GM19025 (cell line): ENCODE results near the gene TMEM218.

Experiments used
- ATAC-seq: cut with Tn5 transposase; IDR thresholded peaks from one replicate; pipeline ENCODE4 v1.9.1; 2021; ENCODE audit warnings: mild to moderate bottlenecking, low read depth, moderate library complexity; ENCODE audit not compliant: unreplicated experiment

The TMEM218 gene

DNA sequence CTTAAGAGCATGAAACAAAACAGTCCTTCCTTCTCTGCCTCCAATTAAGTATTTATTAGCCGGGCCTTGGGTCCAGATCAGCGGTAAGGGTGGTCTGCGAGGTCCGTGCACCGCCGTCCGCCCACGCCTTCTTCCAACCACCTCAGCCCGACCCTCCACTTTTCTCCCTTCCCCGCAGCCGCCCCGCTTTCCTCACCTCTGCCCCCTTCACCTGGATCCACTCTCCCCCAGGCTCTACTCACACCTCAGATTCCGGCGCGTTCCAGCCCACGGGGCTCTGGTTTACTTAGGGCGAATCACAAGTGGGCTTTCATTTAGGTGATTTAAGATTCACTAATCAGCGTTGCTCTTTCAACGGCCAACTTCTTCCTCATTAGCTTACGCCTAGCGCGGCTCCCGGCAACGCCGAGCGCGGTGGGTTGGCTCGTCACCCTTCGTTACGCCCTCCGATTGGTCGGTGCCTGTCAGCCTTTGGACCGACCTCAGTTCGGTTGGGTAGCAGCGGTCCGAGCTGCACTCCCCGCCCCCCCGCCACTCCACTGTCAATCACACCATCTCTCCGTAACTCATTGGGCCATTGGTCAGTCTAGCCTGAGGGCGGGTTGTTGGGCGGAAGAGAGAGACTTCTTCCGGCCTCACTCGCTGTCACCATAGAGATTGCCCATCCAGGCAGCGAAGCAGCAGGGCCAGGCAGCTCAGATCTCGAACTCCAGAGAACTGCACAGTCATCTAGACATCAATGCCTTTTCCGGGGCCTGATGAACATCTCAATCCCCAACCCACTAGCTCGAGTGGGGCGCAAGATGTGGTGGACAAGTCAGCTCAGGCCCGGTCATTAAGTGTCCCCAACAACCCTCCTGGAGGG lies at the start of gene TMEM218:
TMEM218 (minus strand) TSS at position 284 of the 865 bp plus-strand sequence. CDS start 9,385 bp downstream, outside the sequence.
- peak; percentile 98 for ATAC-seq

GRCh38 chr11:125157953-125158680 lies 46.7 kb upstream of the TMEM218 start:
- ATAC-seq, result no peak

DNA sequence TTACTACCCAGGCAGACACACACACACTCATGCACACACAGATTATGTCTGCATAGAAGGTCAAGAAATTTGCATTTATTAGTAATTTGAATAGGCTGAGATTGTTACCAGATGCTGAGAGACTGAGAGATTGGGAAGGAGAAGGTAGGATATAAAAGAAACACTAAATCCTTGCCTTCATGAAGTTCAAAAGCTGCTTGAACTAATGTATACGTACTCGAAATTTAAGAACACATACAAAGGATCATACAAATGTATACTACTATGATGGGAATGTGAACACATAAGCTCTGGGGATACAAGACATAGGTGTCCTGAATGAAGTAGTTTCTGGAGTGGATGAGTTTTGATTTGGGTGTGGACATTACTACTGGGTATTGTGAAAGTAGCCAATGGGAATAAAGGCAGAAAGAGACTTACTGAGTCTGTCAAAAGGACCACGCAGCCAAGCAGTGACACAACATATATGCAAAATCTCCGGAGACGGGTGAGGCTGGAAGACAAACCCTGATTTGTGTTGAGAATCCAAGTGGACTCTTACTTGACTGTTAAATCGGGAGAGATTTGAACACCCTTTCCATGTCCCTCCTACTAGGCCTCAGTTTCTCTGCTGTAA lies 45.8 kb upstream of the TMEM218 start:
- ATAC-seq, result no peak

GRCh38 chr11:125156346-125157117 lies 45.1 kb upstream of the TMEM218 start:
- no peak for ATAC-seq

DNA sequence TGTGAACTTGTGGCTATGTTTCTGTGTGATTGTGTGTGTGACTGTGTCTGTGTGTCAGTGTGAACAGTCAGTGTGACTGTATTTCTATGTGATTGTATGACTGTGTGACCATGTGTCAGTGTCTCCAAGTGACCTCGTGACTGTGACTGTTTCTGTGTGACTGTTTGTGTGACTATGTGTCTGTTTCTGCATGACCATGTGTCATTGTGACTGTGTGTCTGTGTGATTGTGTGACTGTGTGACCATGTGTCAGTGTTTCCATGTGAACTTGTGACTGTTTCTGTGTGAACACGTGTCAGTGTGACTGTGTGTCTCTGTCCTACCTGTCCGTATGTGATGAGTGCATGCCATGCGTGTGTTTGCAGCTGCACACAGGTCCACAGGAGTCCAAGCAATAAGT lies 44.3 kb upstream of the TMEM218 start:
- no peak for ATAC-seq

DNA sequence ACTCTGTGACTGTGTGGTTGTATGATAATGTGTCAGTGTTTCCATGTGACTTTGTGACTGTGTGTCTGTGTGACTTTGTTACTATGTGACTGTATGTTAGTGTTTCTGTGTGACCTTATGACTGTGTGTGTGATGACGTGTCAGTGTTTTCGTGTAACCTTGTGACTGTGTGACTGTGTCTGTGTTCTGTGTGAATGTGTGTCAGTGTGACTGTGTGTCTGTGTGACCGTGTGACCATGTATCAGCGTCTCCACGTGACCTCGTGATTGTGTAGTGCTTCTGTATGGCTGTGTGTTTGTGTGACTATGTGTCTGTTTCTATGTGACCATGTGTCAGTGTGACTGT lies 43.6 kb upstream of the TMEM218 start:
- no peak for ATAC-seq

DNA sequence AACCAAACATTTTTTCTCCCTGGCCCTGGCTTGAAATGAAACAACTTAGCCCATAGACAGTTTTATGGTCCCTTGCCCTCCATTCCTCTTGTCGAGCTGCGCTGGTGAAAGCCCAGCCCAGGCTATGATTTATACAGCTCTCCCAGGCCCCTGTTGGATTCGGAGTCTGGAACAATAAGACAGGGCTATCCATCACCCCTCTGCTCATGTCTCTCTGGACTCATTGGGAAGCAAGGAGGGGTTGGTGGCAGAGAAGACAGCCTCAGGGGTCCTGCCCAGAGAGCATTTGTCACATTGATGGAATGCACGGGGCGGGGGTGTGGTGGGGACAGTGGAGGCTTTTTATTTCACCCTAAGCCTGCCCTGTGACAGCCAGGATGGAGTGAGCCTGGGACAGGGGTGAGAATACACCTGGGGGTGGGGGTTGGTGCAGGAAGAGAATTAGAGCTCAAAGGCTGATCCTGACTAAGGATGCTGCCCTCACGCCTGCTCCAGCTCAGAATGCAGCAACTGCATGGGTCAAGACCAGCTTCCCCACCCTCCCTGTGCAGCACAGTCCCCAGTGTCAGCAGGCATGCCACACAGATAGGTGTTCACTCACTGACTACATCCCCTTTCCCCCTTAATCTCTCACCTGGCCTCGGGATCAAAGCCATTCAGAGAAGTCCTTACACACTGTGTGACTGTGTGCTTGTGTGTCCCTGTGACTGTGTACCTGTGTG lies 43.1 kb upstream of the TMEM218 start:
- ATAC-seq, result no peak

DNA sequence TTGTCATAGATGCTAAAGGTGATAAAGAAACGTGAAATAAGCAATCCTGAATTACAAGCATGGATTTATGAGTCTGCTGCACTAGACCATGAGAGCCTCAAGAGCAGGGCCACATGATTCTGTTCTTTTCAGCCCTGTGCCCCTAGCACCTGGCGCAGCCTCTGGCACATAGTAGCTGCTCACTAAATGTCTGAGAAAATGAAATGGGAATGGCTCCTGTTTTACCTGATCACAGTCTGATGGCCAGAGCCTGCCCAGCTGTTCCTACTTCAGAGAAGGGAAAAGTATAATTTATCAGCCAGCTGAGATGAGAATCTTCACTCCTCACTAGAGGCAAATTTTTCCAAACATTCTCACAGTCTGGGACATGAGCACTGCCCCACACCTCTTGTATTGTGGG lies 42.4 kb upstream of the TMEM218 start:
- ATAC-seq, result no peak

- ATAC-seq, result no peak
Measured at GRCh38 chr11:125148743-125149142, 37.3 kb upstream of the TMEM218 start.

DNA sequence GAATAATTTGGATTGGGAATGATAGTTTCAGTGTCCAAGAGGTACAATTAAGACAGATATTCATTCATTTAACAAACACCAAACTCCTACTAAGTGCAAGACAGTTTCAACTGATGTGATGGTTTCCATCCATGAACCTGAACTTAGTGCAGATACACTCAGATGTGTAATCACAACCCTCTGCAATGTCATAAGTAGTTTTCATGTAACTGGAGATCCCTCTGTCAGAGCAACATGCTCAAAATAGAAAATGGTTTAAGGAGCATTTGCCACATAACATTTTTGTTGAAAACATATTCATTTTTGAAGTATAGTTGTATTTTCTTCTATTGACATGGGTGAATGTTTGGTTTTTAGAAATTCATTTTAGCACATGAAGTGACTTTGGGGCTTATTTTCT lies 36.6 kb upstream of the TMEM218 start:
- ATAC-seq, result no peak

DNA sequence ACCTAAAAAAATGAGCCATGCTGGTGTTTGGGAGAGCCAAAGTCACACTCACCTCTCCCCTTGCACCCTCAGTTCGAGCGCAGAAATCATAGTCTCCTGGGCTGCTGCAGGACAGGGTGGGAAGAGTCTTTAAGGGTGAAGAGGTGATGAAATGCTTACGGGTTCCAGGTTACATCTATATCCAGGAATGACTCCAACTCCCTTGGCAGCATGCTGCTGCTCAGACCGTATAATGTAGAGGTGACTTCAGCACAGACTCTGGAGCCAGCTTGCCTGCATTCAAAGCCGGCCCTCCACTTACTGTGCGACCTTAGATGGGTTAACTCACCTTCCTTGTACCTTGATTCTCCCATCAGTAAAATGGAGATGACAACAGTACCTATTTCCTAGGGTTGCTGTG lies 35.9 kb upstream of the TMEM218 start:
- no peak for ATAC-seq

DNA sequence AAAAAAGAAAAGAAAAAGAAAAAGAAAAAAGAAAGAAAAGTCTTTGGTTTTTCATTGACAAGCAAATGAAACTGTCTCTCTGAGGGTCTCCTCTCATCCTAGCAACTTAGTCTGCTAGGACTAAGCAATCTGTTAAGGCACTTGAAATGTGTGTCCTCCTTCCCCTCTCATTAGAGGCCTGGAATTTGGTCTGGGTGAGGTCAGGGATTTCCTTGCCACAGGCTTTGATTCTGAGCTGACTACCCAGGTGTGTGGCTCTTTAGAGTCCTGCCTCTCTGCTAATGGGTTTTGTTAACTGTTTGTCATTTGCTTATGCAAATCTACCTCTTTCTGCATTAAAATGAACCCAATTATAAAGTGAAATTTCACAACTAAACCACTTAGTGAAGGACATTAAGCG lies 34.8 kb upstream of the TMEM218 start:
- no peak for ATAC-seq

GRCh38 chr11:125141686-125142535 lies 30.5 kb upstream of the TMEM218 start:
- no peak for ATAC-seq

- no peak for ATAC-seq
Measured at GRCh38 chr11:125141178-125141577, 29.8 kb upstream of the TMEM218 start.

DNA sequence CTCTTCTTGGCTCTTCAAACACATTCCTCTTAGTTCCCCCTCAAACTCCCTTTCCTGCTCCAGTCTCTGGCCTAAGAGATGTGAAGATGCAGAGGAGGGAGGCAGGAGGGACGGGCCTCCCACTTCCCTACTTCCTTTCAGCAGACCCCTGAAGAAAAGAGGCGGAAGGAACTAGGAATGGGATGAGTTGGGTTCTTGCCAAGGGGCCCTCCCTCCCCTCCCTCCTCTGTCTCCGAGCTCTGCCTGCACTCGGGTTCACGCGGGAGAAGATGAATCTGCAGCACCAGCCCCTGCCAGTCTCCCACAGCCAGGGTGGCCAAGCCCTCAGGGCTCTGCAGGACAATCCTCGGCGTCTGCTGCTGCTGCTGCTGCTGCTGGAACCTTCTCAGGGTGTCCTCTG lies 28.8 kb upstream of the TMEM218 start:
- ATAC-seq, result no peak

GRCh38 chr11:125139778-125140177 lies 28.4 kb upstream of the TMEM218 start:
- ATAC-seq, result no peak

GRCh38 chr11:125138966-125139365 lies 27.5 kb upstream of the TMEM218 start:
- ATAC-seq, result no peak

DNA sequence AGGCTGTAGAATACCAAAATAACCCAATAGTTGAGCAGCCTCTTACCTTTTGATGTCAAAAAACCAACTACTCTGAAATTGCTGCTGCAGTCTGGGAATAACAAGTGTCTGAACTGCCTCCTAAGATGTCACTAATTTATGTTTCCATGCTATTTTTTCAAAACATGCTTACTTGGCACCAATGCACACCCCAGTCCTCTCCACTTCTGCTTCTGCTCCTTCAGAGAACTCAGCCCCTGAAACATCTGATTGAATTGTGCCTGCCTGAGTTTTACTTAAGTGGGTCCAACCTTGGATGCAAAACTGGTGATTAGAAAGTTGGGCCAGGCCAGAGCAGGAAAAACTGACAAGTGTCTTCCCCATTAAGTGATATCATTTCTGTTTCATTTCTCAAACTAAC lies 24.6 kb upstream of the TMEM218 start:
- ATAC-seq, result no peak

GRCh38 chr11:125132596-125132995 lies 21.2 kb upstream of the TMEM218 start:
- ATAC-seq, result no peak
